Umbilical cord (tissue), 2 donors: ENCODE measurements around the gene BACH2. TPM values are rescaled to one million over a fixed set of nuclear protein-coding genes. Genes with fewer than 3 reads are reported as not detected.
"Not testable (repeated sequence)": the region's sequence is repeated elsewhere in the genome, so short reads cannot be mapped to it uniquely, and the experiment has no call there.

ENCODE experiments used
- DNase-seq: peaks from one replicate; pipeline ENCODE4 v3.0.0-alpha.2; 2015; ENCODE audit warnings: low spot score
- total RNA-seq: library from RNA; depleted of rRNA; stranded (reverse); fragments of >200 nt; gene quantifications from one replicate; pipeline ENCODE4 v1.2.3, GENCODE V29; 2014; ENCODE audit warnings: low replicate concordance; ENCODE audit not compliant: insufficient read depth

The BACH2 gene
- total RNA-seq, 1 donor from 2014 or later: 7.9 TPM

DNA sequence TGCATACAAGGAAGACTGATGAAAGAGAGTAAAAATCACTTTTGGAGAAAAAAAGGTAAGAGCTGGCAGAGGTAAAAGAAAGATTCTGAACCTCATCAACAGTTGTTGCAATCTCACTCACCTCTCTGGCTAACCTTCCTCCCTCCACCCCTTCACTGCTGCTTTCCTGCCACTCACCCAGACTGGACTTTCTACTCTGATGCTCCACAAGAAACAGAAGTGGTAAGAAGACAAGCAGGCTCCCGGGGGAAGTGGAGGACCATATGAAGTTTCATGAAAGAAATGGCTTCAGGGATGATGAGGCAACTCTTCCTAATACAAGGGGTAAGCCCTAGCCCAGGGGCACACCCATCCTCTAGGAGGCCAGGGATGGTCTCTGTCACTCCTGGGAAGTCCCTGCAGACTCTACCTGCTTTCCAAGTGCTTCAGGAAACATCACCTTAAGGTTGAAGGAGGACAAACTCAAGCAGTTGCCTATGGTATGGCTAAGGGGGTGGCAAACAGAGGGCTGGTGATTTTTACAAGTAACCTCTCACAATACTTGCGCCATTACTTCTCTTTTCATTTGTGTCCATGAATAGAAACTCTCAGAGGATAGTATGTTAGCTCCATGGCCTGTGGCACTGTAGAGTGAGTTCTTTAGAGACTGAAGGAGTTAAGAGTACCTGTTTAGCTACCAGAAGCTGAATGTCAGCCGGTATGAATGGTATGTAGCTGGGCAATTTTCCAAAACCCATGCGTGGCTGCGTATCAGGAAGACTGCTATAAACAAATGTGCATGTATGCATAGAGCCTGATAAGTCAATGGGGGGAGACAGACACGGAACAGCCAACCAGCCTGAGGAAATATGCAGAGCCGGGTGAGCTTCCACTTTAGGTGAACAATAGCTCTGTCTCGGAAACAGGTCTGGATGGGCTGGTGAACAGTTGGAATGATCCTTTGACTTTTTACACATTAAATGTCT is 112.0 kb downstream of the BACH2 start:
- DNase-seq: peak; percentile 82

GRCh38 chr6:90183587-90184333 is 112.9 kb downstream of the BACH2 start:
- DNase-seq: peak; percentile 47

DNA sequence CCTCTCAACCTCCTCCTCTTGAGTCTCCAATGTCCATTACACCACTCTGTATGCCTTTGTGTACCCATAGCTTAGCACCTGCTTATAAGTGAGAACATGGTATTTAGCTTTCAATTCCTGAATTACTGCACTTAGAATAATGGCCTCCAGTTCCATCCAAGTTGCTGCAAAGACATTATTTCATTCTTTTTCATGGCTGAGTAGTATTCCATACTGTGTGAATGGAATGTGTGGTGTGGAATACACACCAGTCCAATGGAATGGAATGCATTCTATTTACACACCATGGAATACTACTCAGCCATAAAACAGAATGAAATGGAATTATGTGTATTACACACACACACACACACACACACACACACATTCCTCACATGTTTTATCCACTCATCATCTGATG is 116.1 kb downstream of the BACH2 start:
- DNase-seq: no peak

DNA sequence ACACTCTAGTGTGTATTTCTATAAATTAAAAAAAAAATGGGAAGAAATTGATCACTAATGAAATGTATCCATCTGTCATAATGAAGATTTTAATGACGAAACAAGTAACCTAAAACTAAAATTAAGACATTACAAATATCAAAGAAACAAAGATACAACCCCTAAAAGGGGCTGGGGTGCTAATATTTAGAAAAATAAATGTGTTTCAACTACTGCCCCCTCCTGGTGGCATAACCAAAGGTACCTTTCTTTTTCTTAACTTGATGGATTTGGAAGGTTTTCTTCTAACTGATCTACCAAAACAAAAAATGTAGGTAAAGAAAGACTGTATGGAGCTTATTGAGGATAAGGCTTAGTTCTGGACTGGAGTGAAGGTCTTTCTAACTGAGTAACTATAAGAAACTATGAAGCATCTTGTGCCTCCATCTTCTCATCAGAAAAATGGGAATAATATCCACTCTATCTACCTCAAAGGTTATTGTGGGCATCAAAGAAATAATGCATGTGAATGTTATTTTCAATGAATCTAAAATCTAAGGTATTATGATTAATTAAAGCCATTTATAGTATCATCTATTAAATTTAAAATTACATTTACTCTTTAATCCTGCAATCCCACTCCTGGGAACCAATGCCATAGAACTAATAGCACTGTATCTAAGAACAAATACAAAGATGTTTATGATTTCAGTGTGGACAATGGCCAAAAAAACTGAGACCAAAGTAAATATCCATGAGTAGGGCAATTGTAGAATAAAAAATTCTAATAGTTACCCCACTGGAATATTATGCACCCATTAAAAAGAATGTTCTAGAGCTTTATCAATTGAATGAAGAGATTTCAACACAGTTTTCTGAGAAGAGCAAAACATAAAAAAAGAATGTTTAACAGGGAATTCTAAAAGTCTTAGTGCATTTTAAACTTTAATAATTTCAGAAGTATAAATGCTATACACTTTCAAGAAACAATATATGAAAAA is 117.2 kb downstream of the BACH2 start:
- no peak for DNase-seq

DNA sequence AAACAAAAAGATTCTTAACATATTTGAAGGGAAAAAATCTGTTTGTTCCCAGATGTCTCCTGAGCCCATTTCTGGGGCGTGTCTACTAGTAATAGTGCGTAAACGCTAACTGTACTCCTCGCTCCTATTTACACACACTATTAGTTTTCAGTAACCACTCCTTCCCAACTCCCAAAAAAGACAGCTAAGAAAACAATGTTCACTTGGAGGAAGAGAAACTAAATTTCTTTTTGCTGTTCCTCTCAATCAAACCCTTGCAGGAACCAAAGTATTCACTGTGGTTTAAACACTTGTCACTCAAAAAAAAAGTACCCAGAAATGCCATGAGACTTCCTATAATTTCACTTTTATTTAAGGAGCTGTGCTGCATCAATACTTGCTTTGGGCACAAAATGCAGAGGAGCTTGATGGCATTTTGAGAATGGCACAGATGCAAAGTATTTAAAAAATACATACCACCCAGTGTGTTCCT is 118.2 kb downstream of the BACH2 start:
- no peak for DNase-seq

GRCh38 chr6:90177544-90178383 is 118.9 kb downstream of the BACH2 start:
- DNase-seq: no peak

GRCh38 chr6:90175627-90176538 is 120.8 kb downstream of the BACH2 start:
- no peak for DNase-seq

DNA sequence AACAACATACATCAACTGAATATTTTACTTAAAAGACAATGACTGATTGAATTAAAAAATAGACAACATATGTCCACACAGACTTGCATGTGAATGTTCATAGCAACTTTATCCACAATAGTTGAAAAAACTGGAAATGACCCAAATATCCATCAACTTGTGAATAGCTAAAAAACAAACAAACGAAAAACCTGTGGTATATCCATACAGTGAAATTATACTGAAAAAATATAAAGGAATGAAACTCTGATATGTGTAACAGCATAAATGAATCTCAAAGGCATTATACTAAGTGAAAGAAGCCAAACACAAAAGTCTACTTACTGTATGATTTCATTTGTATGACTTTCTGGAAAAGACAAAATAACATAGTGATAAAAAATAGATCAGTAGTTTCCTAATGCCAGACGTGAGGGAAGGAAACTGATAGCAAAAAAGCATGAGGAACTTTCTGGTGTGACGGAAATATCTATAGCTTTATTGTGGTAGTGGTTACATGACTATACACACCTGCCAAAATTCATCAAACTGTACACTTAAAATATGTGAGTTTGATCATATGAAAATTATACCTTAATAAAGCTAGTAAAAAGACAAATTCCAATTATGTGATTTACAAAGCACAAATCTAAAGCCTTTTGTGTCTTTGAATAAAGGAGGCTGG is 123.2 kb downstream of the BACH2 start:
- DNase-seq: no peak

DNA sequence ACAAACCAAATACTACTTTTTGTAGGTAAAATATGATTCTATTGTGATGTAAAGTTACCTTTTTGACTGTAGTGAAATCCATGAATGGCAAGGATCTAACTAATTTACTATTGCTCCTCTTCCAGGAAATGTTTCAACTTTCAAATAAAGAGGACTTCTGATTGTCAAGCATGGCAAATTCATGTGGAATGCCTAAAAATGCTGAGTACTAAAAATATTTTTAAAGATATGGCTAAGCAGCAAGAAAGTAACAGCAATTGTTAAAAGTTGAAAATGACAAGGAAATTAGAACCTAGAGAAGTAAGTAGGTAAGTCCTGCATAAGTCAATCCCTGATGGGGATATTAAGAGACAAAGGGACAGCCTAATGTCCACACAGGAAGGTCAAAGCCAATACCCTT is 126.0 kb downstream of the BACH2 start:
- no peak for DNase-seq

DNA sequence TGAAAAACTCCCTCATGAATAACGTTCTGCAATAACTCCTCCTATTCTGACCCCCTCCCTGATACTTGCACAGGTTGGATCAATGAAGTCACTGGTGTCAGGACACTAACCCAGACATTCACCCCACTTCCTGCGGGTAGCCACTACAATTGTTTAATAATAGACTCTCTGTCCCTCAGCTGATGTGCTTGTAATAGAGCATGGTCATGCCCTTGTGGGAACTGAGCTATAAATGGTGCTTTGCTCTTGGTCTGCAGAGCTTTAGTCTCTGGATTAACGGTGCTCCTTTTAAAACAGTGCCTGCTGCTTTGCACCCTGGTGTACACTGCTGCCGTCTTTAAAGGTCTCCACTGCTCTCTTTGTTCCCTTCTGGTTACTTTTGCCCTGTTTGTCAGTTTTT is 127.3 kb downstream of the BACH2 start:
- no peak for DNase-seq

DNA sequence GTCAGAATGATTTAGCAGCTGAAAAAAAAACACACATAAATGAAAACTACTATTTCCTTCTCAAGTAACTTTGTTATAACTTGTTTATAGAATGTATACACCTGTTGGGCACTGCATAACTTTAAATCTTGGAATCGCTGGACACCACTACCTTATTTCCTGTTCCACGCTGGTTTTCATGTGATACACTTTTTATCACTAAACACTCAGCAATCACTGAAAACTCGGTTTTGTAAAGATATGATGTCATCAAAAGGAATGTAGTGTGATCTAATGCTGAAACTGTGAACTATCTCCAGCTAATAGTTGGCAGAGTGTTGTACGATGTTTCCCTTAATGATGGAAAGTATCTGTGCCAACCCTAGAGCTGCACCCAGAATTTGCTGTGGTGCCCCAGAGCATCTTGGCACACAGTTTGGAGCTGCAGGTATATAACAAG is 127.9 kb downstream of the BACH2 start:
- peak; percentile 53 for DNase-seq

DNA sequence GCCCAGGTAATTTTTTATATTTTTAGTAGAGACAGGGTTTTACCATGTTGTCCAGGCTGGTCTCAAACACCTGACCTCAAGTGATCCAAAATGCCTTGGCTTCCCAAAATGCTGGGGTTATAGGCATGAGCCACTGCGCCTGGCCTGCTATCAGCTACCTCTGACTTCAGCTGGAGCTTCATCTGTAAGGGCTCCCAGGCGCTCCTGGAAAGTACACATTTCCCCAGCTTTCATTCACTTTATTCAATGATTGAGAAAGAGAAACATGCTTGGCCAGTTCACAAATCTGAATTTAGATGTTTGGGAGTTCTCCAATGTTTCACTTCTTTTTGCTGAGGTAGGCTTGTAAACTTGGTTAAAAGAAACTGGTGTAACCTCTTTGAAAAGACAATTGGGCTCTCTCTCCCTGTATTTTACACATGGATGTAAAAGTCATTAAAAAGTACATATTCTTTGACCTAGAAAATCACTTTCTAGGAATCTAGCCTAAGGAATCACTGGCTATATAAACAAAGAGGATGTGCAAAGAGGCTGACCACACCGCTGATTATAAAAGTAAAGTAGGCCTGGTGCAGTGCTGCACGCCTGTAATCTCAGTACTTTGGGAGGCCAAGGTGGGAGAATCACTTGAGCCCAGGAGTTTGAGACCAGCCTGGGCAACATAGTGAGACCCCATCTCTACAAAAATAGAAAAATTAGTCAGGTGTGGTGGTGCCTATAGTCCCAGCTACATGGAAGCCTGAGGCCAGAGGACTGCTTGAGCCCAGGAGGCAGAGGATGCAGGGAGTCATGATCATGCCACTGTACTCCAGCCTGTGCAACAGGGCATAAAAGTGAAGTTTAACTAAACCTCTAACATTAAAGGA is 128.9 kb downstream of the BACH2 start:
- no peak for DNase-seq

GRCh38 chr6:90166155-90166924 is 130.3 kb downstream of the BACH2 start:
- not testable (repeated sequence) for DNase-seq

GRCh38 chr6:90162648-90163387 is 133.8 kb downstream of the BACH2 start:
- DNase-seq: peak; percentile 68

DNA sequence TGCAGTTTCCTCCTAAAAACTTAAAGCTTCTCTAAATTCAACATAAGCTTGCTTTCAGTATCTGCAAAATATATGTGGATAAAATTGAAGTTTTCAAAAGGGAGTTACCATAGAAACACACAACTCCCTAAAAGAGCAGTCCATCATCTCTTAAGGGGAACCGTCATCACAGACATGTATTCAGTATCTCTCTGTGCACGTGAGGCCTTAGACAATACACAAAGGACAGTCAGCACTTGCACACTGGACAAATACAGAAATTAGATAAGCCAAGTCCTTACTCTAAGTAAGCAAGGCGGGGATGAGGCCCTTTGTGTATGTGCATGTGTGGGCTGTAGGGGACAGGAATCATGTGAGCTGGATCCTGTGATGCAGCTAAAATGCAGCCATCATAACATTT is 136.6 kb downstream of the BACH2 start:
- DNase-seq: peak; percentile 83

- DNase-seq: no peak
Measured at GRCh38 chr6:90159452-90159851, 137.2 kb downstream of the BACH2 start.
